ENCODE data around the gene TTC27.

TTC27 gene

GRCh38 chr2:32691678-32692077, 63.8 kb downstream of the TTC27 start:
- TF ChIP-seq, protein P1, sequence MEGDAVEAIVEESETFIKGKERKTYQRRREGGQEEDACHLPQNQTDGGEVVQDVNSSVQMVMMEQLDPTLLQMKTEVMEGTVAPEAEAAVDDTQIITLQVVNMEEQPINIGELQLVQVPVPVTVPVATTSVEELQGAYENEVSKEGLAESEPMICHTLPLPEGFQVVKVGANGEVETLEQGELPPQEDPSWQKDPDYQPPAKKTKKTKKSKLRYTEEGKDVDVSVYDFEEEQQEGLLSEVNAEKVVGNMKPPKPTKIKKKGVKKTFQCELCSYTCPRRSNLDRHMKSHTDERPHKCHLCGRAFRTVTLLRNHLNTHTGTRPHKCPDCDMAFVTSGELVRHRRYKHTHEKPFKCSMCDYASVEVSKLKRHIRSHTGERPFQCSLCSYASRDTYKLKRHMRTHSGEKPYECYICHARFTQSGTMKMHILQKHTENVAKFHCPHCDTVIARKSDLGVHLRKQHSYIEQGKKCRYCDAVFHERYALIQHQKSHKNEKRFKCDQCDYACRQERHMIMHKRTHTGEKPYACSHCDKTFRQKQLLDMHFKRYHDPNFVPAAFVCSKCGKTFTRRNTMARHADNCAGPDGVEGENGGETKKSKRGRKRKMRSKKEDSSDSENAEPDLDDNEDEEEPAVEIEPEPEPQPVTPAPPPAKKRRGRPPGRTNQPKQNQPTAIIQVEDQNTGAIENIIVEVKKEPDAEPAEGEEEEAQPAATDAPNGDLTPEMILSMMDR (conservative IDR thresholded peaks at IDR 0.05; ENCODE audit: low read depth, low read length) = no peak
- no peak overlapping the region for H3K4me3 ChIP-seq (ENCODE audit: low read length)

DNA sequence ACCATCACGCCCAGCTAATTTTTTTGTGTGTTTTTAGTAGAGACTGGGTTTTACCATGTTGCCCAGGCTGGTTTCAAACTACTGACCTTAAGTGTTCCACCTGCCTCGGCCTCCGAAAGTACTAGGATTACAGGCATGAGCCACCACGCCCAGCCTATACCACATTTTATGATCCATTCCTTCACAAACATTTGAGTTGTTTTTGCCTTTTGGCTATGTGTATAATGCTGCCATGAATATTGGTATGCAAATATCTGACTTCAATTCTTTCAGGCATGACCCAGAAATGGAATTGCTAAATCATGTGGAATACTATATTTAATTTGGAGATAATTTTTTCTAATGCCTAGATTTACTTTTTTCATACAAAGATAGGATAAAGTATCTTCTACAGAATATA, 68.6 kb downstream of the TTC27 start:
- TF ChIP-seq, protein P1 (conservative IDR thresholded peaks at IDR 0.05; ENCODE audit: low read depth, low read length) = no peak
- DNase-seq (ENCODE audit: low read depth) = no peak
- H3K4me3 ChIP-seq (ENCODE audit: low read length) = no peak overlapping the region

More at GRCh38 chr2:32691678-32692077, 63.8 kb downstream of the TTC27 start:
- DNase-seq (ENCODE audit: low read depth) = no peak

DNA sequence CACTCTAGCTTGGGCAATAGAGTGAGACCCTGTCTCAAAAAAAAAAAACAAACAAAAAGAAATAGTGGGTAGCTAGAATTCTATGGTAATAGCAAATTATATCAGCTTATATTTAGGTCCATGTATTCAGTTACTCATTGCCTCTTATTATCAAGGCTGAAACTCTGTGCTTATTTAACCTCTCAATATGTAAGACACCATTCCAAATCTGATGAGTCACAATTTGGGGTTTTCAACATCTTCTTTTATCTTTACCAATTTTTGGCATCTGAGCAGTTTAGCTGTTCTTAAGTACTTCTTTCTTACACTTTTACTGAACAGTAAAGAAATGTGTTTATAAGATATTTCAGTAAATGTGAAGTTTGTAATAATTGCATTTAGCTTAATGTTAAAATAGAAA, 69.3 kb downstream of the TTC27 start:
- TF ChIP-seq, protein P1 (conservative IDR thresholded peaks at IDR 0.05; ENCODE audit: low read depth, low read length) = no peak
- no peak overlapping the region for H3K4me3 ChIP-seq (ENCODE audit: low read length)
- no peak for DNase-seq (ENCODE audit: low read depth)

GRCh38 chr2:32699151-32699550, 71.3 kb downstream of the TTC27 start:
- no peak for DNase-seq (ENCODE audit: low read depth)
- H3K4me3 ChIP-seq (ENCODE audit: low read length) = no peak overlapping the region
- TF ChIP-seq, protein P1 (conservative IDR thresholded peaks at IDR 0.05; ENCODE audit: low read depth, low read length) = no peak

DNA sequence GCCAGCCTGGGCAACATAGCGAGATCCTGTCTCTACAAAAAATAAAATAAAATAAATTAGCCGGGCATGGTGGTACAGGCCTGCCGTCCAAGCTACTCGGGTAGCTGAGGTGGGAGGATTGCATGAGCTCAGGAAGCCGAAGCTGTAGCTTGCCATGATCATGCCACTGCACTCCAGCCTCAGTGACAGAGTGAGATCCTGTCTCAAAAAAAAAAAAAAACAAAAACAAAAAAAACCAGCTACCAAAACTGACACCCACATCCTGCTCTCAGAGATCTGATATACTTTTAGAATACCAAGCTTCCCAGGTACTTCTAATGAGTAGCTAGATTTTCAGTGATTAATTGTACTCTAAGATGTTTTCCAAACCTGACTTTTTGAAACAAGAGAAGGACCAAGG, 74.0 kb downstream of the TTC27 start:
- TF ChIP-seq, protein P1 (conservative IDR thresholded peaks at IDR 0.05; ENCODE audit: low read depth, low read length) = no peak
- DNase-seq (ENCODE audit: low read depth) = no peak

GRCh38 chr2:32702303-32703064, 74.6 kb downstream of the TTC27 start:
- no peak for DNase-seq (ENCODE audit: low read depth)
- TF ChIP-seq, protein P1 (conservative IDR thresholded peaks at IDR 0.05; ENCODE audit: low read depth, low read length) = no peak
- no peak overlapping the region for H3K4me3 ChIP-seq (ENCODE audit: low read length)

More for the DNA sequence above, 74.0 kb downstream of the TTC27 start:
- no peak overlapping the region for H3K4me3 ChIP-seq (ENCODE audit: low read length)
